Lung (tissue), 12 donors: ENCODE results near the gene ALDH18A1. TPM values are rescaled to one million over a fixed set of nuclear protein-coding genes. Genes with fewer than 3 reads are reported as not detected.

Experiments used
- ATAC-seq: fragments of 200-7000 bp; cut with Tn5 transposase; one replicate; pipeline ENCODE4 v1.9.1; 2020; ENCODE audit warnings: moderate number of reproducible peaks; ENCODE audit not compliant: insufficient read depth, low FRiP score
- DNase-seq, 3 donors: peaks; one replicate each; pipeline ENCODE4 v3.0.0-alpha.2; 2013 to 2017
- H3K27ac ChIP-seq, 2 donors: one replicate each; pipeline ENCODE4 v1.5.1; 2013; ENCODE audit warnings: mild to moderate bottlenecking in 2 of 2, moderate library complexity in 2 of 2, control low read depth in 1 of 2, inconsistent platforms in 1 of 2, low read depth in 1 of 2, low read length in 1 of 2
- H3K27me3 ChIP-seq, 3 donors: one replicate each; pipeline ENCODE4 v1.5.1; 2013; ENCODE audit warnings: low read length in 2 of 3; ENCODE audit not compliant: control insufficient read depth in 3 of 3, insufficient read depth in 3 of 3
- H3K36me3 ChIP-seq, 4 donors: one replicate each; pipeline ENCODE4 v1.5.1; 2013; ENCODE audit warnings: low read length in 4 of 4, mild to moderate bottlenecking in 1 of 4, moderate library complexity in 1 of 4; ENCODE audit not compliant: control insufficient read depth in 4 of 4, insufficient read depth in 4 of 4
- H3K4me1 ChIP-seq, 5 donors: one replicate each; pipeline ENCODE4 v1.5.1; 2013; ENCODE audit warnings: low read length in 5 of 5, mild to moderate bottlenecking in 2 of 5, moderate library complexity in 1 of 5; ENCODE audit not compliant: control insufficient read depth in 5 of 5, insufficient read depth in 5 of 5
- H3K4me3 ChIP-seq: one replicate; pipeline ENCODE4 v1.5.1; 2013; ENCODE audit warnings: mild to moderate bottlenecking, control low read depth, moderate library complexity
- H3K9ac ChIP-seq, 2 donors: one replicate each; pipeline ENCODE4 v1.5.1; 2013; ENCODE audit warnings: low read length in 2 of 2, control low read depth in 1 of 2; ENCODE audit not compliant: insufficient read depth in 1 of 2
- H3K9me3 ChIP-seq, 4 donors: one replicate each; pipeline ENCODE4 v1.5.1; 2013; ENCODE audit warnings: low read length in 3 of 4, mild to moderate bottlenecking in 1 of 4, moderate library complexity in 1 of 4; ENCODE audit not compliant: control insufficient read depth in 4 of 4, insufficient read depth in 3 of 4
- CTCF ChIP-seq: IDR thresholded peaks from 2 replicates; pipeline ENCODE4 v1.5.1; 2012; ENCODE audit warnings: mild to moderate bottlenecking; ENCODE audit errors: control extremely low read depth, extremely low read depth
- WGBS, 2 donors: extraction: QIAGEN DNeasy Blood & Tissue Kit; methylation state at CpG; one replicate each; pipeline ENCODE4 v1.1.7; 2013; 5-methylcytosine and 5-hydroxymethylcytosine counted together
- polyA plus RNA-seq, 2 donors: library from polyadenylated mRNA; stranded (reverse); fragments of 200-250 nt; gene quantifications; one replicate each; pipeline ENCODE4 v1.2.1, GENCODE V29; 2013
- total RNA-seq, 2 donors: library from RNA; depleted of rRNA in 1 of 2; stranded (reverse); fragments of >200 nt in 1 of 2; gene quantifications; one replicate each; pipeline ENCODE4 v1.2.1, GENCODE V29; 2014 to 2021
- donor health status: control.
- donor health status: control.
- donor health status: Bipolar disorder and iron deficiency.
- donor health status: healthy.
- donor health status: DM: yes; HTN: yes; CAD: no.

The ALDH18A1 gene
- total and polyA plus RNA-seq, 4 donors, result 12.6 to 44.5 (median 30.2) TPM

GRCh38 chr10:95616446-95616845 lies 40.1 kb downstream of the ALDH18A1 start:
- WGBS, 2 donors, result 85 to 92% methylated on average over 4 of the region's 4 CpGs
- ATAC-seq, result no peak
- Histone ChIP-seq H3K4me3 (no peak overlapping the region), H3K9me3 (no peaks in the 10 kb centered on the region), H3K4me1 (no peaks in the 10 kb centered on the region), H3K27ac (no peak overlapping the region), H3K36me3 (peaks cover 22 to 40% (median 30%) of the 10 kb centered on the region in 4 donors), H3K27me3 (no peaks in the 10 kb centered on the region), H3K9ac (no peak overlapping the region)
- no peak for TF ChIP-seq CTCF
- DNase-seq, result no peak

GRCh38 chr10:95613330-95613729 lies 43.2 kb downstream of the ALDH18A1 start:
- no peaks in the 10 kb centered on the region for H3K4me1 ChIP-seq
- no peak overlapping the region for H3K27ac ChIP-seq
- H3K9me3 ChIP-seq, result no peaks in the 10 kb centered on the region
- DNase-seq (no peak), ATAC-seq (no peak)
- no peaks in the 10 kb centered on the region for H3K27me3 ChIP-seq
- H3K9ac ChIP-seq, result no peak overlapping the region
- peaks cover 34 to 49% (median 44%) of the 10 kb centered on the region in 4 donors for H3K36me3 ChIP-seq
- WGBS, 2 donors, result 89% methylated on average over 2 of the region's 2 CpGs
- no peak overlapping the region for H3K4me3 ChIP-seq
- no peak for TF ChIP-seq CTCF

- 98 to 99% methylated on average over 3 of the region's 3 CpGs for WGBS, 2 donors
- no peak for ATAC-seq
Observed at GRCh38 chr10:95610727-95611126, 45.8 kb downstream of the ALDH18A1 start.

More at GRCh38 chr10:95610727-95611126, 45.8 kb downstream of the ALDH18A1 start:
- TF ChIP-seq CTCF, result no peak
- H3K27ac ChIP-seq, result no peak overlapping the region
- DNase-seq, result no peak
- H3K36me3 ChIP-seq, result peaks cover 34 to 47% (median 43%) of the 10 kb centered on the region in 4 donors
- no peak overlapping the region for H3K9ac ChIP-seq
- peaks cover 0 to 1% (median 0%) of the 10 kb centered on the region in 5 donors for H3K4me1 ChIP-seq
- no peak overlapping the region for H3K4me3 ChIP-seq
- H3K27me3 ChIP-seq, result no peaks in the 10 kb centered on the region
- H3K9me3 ChIP-seq, result no peaks in the 10 kb centered on the region
